HG03565 (cell line): ENCODE results near the gene FAM3B.
"Not testable (repeated sequence)": the region's sequence is repeated elsewhere in the genome, so short reads cannot be mapped to it uniquely, and the experiment has no call there.

Source experiments
- ATAC-seq: cut with Tn5 transposase; IDR thresholded peaks from one replicate; pipeline ENCODE4 v1.9.1; 2021; ENCODE audit warnings: mild to moderate bottlenecking, moderate library complexity; ENCODE audit not compliant: unreplicated experiment

FAM3B gene, protein sequence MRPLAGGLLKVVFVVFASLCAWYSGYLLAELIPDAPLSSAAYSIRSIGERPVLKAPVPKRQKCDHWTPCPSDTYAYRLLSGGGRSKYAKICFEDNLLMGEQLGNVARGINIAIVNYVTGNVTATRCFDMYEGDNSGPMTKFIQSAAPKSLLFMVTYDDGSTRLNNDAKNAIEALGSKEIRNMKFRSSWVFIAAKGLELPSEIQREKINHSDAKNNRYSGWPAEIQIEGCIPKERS

DNA sequence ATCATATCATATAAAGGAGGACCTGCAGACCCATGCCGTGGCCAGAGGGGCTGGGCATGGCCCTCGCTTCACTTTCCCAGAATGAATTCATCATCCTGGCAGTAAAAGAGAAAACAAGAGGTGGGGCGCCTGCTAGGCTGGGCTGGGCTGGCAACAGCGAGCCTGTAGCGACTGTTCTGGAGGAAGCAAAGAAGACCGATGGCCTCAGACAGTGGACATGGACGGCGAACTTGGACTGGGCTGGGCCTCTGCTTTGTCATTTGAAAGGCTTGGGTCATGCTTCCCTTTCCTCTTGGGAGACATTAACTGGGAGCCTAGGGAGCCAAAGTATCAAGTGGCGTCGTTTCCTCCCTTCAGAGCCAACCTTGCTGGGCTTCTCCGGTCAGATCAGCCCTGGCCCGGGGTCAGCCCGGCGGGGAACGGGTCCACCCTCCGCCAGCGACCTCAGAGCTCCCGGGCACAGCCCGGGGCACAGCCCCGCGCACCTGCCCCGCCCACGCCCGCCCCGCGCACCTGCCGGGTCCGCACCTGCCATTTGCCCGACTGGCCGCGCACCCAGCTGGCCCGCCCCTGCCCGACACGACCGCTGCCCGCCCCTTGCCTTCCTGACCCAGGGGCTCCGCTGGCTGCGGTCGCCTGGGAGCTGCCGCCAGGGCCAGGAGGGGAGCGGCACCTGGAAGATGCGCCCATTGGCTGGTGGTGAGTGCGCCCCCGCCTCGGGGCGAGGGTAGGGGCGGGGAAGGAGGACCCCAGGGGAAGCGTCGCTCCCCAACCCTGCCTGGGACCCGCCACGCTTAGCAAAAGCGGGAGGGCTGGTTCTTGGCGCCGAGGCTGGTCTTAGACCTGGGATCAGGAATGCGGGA lies at the start of gene FAM3B:
Gene FAM3B, plus strand, starts transcription at position 602 of the 863 bp plus-strand sequence. Its CDS starts 79 bp downstream, at position 681.
- ATAC-seq, result no peak

- no peak for ATAC-seq
Measured at GRCh38 chr21:41267346-41267745, 49.3 kb upstream of the FAM3B start.

- no peak for ATAC-seq
Measured at GRCh38 chr21:41269535-41269934, 47.1 kb upstream of the FAM3B start.

- ATAC-seq, result no peak
Measured at GRCh38 chr21:41277196-41277595, 39.4 kb upstream of the FAM3B start.

- no peak for ATAC-seq
Measured at GRCh38 chr21:41277846-41278245, 38.8 kb upstream of the FAM3B start.

DNA sequence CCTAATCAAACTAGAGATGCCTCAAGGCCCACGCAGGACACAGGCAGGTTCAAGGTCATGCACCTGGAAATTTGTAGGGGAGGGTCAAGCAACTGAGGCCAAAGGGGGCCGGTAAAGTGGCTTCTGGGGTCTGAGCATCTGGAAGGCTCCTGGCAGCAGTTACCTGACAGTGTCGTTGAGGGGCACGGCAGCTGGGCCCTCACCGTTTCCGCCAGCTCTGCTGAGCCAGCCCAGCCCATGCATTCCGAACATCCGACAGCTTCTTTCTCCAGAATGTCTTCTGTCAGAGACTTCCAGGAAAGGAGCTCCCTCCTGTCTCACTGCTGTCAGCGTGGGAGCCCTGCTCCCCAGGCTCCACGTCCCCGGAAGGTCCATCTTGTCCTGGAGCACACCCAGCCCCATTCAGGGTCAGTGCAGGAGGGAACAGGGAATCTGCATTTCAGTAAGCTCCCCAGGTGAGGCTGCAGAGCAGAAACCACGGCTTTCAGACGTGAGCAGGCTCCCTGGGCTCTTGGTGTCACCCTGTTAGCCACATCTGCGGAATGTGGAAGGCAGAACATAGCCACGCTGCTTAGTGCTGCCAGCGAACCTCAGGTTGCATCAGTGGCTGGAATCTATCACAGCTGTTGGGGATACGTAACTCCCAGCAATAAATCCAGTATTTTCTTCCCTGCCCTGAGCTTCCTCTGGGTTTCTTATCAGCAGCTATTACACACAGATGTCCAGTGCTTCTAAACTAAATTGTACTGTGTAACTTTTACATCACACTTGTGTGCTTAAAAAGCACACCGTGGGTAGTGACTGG lies 36.3 kb upstream of the FAM3B start:
- ATAC-seq, result no peak

- no peak for ATAC-seq
Measured at GRCh38 chr21:41282412-41282811, 34.2 kb upstream of the FAM3B start.

GRCh38 chr21:41283211-41283818 lies 33.3 kb upstream of the FAM3B start:
- ATAC-seq, result peak; percentile 64

DNA sequence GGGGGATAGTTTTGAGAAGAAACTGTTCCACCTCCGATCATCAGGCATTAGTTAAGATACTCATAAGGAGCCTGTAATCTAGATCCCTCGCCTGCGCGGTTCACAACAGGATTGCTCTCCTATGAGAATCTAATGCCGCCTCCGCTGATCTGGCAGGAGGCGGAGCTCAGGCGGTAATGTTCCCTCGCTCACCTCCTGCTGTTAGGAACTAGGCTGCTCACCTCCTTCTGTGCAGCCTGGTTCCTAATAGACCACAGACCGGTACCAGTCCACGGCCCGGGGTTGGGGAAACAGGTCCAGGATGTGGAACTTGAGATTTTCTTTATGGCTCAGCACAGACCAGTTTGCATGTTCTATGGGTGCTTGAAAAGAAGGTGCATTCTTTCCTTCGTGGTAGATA lies 27.2 kb upstream of the FAM3B start:
- ATAC-seq, result no peak

- ATAC-seq, result no peak
Measured at GRCh38 chr21:41290106-41290799, 26.3 kb upstream of the FAM3B start.

DNA sequence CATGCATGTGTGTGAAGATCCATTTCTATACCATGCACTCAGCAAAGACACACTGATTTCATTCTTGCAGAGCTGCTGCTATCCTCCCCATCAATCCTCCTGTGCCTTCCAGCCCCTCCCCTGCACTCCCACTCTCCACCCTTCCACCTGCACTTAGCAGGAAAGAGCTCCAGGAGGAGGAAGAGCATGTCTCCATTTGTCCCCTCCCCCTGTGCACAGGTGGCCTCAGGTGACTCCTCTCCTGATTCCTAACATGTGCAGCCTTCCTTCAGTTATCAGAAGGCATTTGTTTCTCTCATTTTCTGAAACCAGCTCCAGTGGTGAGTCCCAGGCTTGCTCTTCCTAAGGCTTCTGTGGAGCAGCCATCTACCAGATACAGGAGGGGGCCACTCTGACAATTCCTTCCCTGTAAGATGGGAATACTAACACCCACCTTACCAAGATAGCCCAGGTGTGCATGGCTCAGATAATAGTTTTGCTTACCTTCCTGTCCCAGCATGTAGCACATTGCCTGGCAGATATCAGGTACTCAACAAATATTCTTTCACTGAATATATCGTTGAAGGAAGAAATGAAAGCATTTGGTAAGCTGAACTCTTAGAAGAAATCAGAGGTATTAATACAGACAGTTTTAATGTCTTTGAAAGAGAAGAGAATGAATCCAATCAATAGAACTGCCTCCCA lies 21.9 kb upstream of the FAM3B start:
- no peak for ATAC-seq

DNA sequence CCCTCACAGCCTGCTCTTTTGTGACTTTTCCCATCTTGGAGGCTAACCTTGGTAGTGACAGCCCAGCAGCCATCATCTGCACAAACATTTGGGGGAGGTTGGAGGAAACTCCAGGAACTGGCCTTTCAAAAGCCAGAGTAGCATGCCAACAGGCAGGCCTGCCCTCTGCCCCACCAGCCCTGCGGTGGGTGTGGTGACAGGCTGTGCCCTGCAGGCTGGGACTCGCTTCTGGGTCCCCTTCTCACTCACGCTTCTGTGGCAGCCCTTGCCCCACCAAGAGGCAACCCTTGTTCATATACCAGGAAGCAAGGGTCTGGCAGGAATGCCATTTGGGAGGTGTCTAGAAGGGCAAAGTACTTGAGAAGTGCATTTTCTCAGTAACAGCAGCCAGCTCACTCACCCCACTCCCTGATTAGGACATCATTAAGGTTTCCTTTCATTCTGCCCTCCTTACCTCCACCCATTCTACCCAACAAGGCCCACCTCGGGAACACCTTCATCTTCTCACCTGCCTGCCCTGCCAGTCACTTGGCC lies 20.8 kb upstream of the FAM3B start:
- ATAC-seq, result no peak

DNA sequence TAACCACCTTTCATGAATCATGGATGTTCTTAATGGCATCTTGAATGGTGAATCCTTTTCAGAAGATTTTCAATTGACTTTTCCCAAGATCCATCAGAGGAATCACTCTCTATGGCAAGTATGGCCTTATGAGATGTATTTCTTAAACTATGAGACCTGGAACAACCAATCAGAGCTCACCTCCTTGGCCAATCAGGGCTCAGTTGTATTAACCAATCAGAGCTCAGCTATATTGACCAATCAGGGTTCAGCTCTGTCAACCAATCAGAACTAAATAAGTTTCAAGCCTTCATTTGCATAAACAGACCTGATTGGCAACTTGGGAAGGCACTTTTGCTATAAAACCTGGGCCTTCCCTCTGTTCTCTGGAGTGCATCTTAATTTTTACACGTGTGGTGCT lies 13.6 kb upstream of the FAM3B start:
- ATAC-seq, result no peak

- no peak for ATAC-seq
Measured at GRCh38 chr21:41304068-41304720, 12.4 kb upstream of the FAM3B start.

- ATAC-seq, result no peak
Measured at GRCh38 chr21:41307219-41307618, 9.4 kb upstream of the FAM3B start.

GRCh38 chr21:41313285-41314164 lies 3.1 kb upstream of the FAM3B start:
- ATAC-seq, result not testable (repeated sequence)

DNA sequence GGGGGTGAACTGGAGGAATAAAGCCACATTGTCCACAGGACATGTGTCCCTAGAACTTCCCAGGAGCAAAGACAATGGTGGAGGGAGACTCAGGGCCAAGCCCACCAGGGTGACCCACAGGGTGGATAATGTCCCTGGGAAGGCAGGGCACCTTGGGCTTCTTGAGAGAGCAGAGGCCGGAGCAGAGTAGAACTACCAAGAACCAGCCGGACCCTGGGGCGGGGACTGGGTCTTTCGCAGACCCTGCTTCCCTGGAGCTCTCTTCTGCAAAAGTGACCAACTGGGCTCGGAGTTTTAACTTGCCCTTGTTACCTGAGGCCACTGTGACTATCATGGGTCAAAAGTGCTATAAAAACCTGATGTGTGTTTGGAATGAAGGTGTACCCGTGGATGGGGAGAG lies 875 bp upstream of the FAM3B start:
- ATAC-seq, result no peak

DNA sequence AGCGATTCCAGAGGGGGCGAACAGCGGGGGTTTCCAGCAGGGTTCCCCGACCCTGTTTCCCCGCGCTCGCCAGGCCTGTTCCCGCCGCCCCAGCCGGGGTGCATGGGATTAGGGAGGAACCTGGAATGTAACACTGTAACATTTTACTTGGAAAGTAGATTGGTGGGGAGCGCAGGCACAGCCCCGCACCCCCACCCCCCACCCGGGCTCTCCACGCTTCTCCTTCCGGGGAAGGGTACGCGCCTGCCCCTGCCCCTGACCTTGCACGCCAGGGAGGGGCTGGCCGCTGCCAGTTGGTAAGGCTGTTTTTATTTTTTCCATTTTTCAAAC lies 427 bp downstream of the FAM3B start:
- no peak for ATAC-seq
